Omental fat pad (tissue), 4 donors: ENCODE results near the gene KSR1. TPM values are rescaled to one million over a fixed set of nuclear protein-coding genes. Genes with fewer than 3 reads are reported as not detected.
"Not testable (repeated sequence)": the region's sequence is repeated elsewhere in the genome, so short reads cannot be mapped to it uniquely, and the experiment has no call there.

ENCODE experiments used
- ATAC-seq: fragments of 150-250 bp; one replicate; pipeline ENCODE4 v1.9.1; 2016; ENCODE audit warnings: mild to moderate bottlenecking, moderate library complexity; ENCODE audit not compliant: low FRiP score
- DNase-seq: peaks from one replicate; pipeline ENCODE4 v3.0.0-alpha.2; 2019; ENCODE audit warnings: low spot score
- CTCF ChIP-seq, 3 donors: fragments of 450-650 bp; IDR thresholded peaks; one replicate each; pipeline ENCODE4 v1.5.1; 2016 to 2017; ENCODE audit warnings: antibody characterized with exemption in 3 of 3, mild to moderate bottlenecking in 3 of 3, moderate library complexity in 2 of 3
- total RNA-seq, 4 donors: library from RNA; depleted of rRNA; stranded (reverse); fragments of >200 nt; gene quantifications; one replicate each; pipeline ENCODE4 v1.1.0, GENCODE V29; 2016

The KSR1 gene
- total RNA-seq, 4 donors from 2014 or later: 25.8 to 42.3 (median 33.9) TPM

DNA sequence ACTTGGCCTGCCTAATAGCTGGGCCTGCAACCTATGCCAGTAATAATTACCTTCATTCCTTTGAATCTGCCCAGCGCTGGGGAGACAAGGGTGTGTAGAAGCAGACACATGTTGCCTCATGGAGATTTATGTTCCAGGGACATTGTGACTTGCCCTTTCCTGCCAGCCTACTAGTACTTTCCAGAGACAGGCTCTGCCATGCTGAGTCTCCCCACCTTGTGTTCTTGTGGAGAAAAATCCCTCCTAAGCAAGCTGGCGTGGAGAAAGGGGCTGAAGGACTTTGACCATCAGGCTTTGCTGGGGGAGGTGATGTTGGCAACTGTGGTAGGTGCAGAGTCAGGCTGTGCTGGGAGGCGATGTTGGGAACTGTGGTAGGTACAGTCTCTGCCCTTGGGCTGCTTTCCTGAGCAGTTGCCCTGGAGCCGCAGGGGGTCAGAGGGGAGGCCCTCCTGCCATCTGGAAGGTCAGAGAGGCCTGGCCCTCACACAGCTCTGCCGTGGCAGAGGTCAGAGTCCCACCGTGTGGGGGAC lies 4.0 kb downstream of the KSR1 start:
- no peak for TF ChIP-seq CTCF (IDR thresholded peaks at IDR 0.05)
- DNase-seq (no peak), ATAC-seq (no peak)

GRCh38 chr17:27461192-27461859 lies 5.1 kb downstream of the KSR1 start:
- TF ChIP-seq CTCF (IDR thresholded peaks at IDR 0.05): no peak
- ATAC-seq: no peak
- no peak for DNase-seq

DNA sequence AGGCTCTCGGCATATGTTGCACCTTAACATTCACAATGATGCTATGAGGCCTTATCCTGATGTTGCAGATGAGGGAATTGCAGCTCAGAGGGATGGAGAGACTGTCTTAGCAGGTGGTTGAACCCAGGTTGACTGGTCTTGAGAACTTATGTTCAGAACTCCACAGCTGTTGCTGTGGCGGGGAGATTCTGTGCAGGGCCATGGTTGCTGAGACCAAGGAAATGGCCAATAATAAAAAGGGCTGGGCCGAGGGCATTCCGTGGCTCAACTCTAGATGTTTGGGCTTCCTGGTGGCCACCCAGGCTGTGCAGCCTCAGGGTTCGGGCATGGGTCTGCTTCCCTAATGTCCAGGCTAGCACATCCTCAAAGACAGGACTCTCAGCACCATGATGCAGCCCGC lies 5.9 kb downstream of the KSR1 start:
- TF ChIP-seq CTCF (IDR thresholded peaks at IDR 0.05): no peak
- ATAC-seq (no peak), DNase-seq (no peak)

DNA sequence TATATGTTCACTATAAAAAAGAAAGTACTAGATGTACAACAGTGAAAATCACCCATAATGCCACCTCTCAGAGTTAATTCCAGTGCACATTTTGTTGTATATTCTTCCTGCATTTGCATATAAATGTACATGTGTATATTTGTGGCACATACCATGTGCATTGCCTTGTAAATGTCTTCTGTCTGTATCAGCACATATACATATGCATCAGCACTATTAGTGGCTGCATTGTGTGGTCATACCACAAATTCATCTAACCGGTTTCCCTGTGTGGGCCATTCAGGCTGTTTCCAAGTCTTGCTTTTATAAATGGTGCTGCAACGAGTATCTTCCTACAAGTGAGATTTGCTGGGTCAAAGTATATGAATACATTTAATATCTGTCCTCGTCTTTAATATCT lies 6.5 kb downstream of the KSR1 start:
- ATAC-seq (no peak), DNase-seq (no peak)
- no peak for TF ChIP-seq CTCF (IDR thresholded peaks at IDR 0.05)

- ATAC-seq: no peak
- TF ChIP-seq CTCF (IDR thresholded peaks at IDR 0.05): no peak
- no peak for DNase-seq
Observed at GRCh38 chr17:27463235-27463677, 7.0 kb downstream of the KSR1 start.

GRCh38 chr17:27464019-27464418 lies 7.8 kb downstream of the KSR1 start:
- not testable (repeated sequence) for ATAC-seq, DNase-seq

DNA sequence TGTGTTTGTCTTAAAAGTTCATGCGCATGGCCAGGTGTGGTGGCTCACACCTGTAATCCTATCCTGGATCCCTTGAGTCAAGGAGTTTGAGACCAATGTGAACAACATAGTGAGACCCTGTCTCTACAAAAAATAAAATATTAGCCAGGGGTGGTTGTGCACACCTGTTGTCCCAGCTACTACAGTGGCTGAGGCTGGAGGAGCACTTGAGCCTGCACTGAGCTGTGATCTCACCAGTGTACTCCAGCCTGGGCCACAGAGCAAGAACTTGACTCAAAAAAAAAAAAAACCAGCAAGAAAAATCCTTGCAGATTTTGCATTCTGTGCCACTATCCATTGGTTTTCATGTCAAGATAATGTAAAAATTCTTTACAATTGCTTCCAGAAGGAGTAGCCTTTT lies 8.2 kb downstream of the KSR1 start:
- DNase-seq: no peak
- no peak for TF ChIP-seq CTCF (IDR thresholded peaks at IDR 0.05)

GRCh38 chr17:27465875-27466274 lies 9.6 kb downstream of the KSR1 start:
- not testable (repeated sequence) for ATAC-seq, DNase-seq

More for the DNA sequence above, 8.2 kb downstream of the KSR1 start:
- ATAC-seq: no peak
